Smooth muscle cell (in vitro differentiated cells): ENCODE results near the gene S100A1. TPM values are rescaled to one million over a fixed set of nuclear protein-coding genes. Genes with fewer than 3 reads are reported as not detected.

Source experiments
- DNase-seq: peaks from one replicate; lab custom pipeline; 2025; ENCODE audit not compliant: unreplicated experiment; lab: John Stamatoyannopoulos, UW
- H2AFZ ChIP-seq: fragments of 200-600 bp; sonication (generic); 2 replicates; pipeline ENCODE4 v1.6.0; 2016; ENCODE audit warnings: antibody characterized with exemption, low read depth, mild to moderate bottlenecking
- H3F3A ChIP-seq: fragments of 200-600 bp; sonication (generic); 2 replicates; pipeline ENCODE4 v1.6.0; 2017; ENCODE audit warnings: antibody characterized with exemption, low read depth
- H3K27ac ChIP-seq: fragments of 200-600 bp; sonication (generic); 2 replicates; pipeline ENCODE4 v1.5.1; 2016; ENCODE audit warnings: low read depth, mild to moderate bottlenecking
- H3K27me3 ChIP-seq: fragments of 200-600 bp; sonication (generic); 2 replicates; pipeline ENCODE4 v1.6.1; 2016; ENCODE audit warnings: low read depth, mild to moderate bottlenecking
- H3K36me3 ChIP-seq: fragments of 200-600 bp; sonication (generic); 2 replicates; pipeline ENCODE4 v1.5.1; 2016; ENCODE audit warnings: low read depth
- H3K4me1 ChIP-seq: fragments of 200-600 bp; sonication (generic); 2 replicates; pipeline ENCODE4 v1.5.1; 2016; ENCODE audit warnings: low read depth
- H3K4me2 ChIP-seq: fragments of 200-600 bp; sonication (generic); 2 replicates; pipeline ENCODE4 v1.6.0; 2016; ENCODE audit warnings: mild to moderate bottlenecking
- H3K4me3 ChIP-seq: fragments of 200-600 bp; sonication (generic); 2 replicates; pipeline ENCODE4 v1.5.1; 2016; ENCODE audit warnings: mild to moderate bottlenecking
- H3K79me2 ChIP-seq: fragments of 200-600 bp; sonication (generic); 2 replicates; pipeline ENCODE4 v1.6.0; 2016; ENCODE audit warnings: low read depth, mild to moderate bottlenecking
- H3K9ac ChIP-seq: fragments of 200-600 bp; sonication (generic); 2 replicates; pipeline ENCODE4 v1.6.0; 2016; ENCODE audit warnings: low read depth
- H3K9me3 ChIP-seq: fragments of 200-600 bp; sonication (generic); replicated peaks from 2 replicates; pipeline ENCODE4 v1.5.1; 2016; ENCODE audit warnings: low read depth
- H4K20me1 ChIP-seq: fragments of 200-600 bp; sonication (generic); 2 replicates; pipeline ENCODE4 v1.6.0; 2016; ENCODE audit warnings: low read depth
- CTCF ChIP-seq: fragments of 200-600 bp; sonication (generic); IDR thresholded peaks from 2 replicates; pipeline ENCODE4 v1.5.1; 2017; ENCODE audit warnings: borderline replicate concordance, mild to moderate bottlenecking, antibody characterized with exemption; ENCODE audit not compliant: insufficient read depth, poor library complexity, severe bottlenecking
- WGBS: methylation state at CpG from one replicate; pipeline ENCODE4 v1.1.7; 2016; ENCODE audit warnings: low lambda C conversion rate; 5-methylcytosine and 5-hydroxymethylcytosine counted together
- polyA plus RNA-seq: library from polyadenylated mRNA; unstranded; fragments of >200 nt; fragmentation: Nextera tagmentation; extraction: Ambion mirVana; gene quantifications from 2 replicates; pipeline ENCODE4 v1.2.1, GENCODE V29; 2016
- total RNA-seq: library from RNA; depleted of rRNA; stranded (reverse); fragments of >200 nt; gene quantifications from 2 replicates; pipeline ENCODE4 v1.2.3, GENCODE V29; 2014

The S100A1 gene
- total and polyA plus RNA-seq, 2 experiments from 2014 or later = 1.0 to 8.3 TPM

DNA sequence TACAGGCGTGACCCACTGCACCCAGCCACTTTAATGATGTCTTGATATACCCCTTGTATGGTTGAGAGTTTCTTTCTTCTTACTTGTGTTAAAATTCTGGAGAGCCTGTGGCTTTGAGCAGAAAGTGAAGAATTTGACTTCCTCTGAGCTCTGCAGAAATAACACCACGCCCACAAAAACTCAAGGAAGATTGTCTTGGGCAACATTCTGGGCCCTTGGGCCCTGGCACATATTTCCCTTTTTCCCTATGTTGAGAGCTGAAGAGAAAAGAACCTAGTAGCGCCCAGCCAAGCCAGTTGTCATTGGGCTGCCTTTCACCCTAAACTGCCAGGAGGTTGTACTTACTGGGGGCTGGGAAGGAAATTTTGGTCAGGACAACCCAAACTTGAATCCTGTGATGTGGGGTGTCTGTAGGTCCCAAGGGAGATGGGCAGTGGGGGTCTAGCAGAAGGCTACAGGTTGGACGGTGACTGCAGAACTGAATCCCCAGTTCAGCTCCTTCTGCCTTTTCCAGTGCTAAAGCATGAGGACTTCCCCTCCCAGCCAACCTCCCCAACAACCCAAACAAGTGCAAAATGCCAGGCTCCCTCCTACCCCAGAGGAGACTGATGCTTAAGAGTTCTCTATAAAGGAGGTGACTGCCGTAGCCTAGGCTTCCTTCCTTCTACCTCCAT, 18.6 kb downstream of the S100A1 start:
- no peak overlapping the region for H2AFZ ChIP-seq
- peaks cover 21% of the 10 kb centered on the region for H3K36me3 ChIP-seq
- DNase-seq = no peak
- H3K27me3 ChIP-seq = no peaks in the 10 kb centered on the region
- no peak overlapping the region for H3K4me2 ChIP-seq
- H3K4me3 ChIP-seq = no peak overlapping the region
- no peak for TF ChIP-seq CTCF
- 91% methylated on average over 5 of the region's 5 CpGs for WGBS
- peaks cover 26% of the 10 kb centered on the region for H4K20me1 ChIP-seq
- H3K79me2 ChIP-seq = peaks cover 6% of the 10 kb centered on the region
- H3F3A ChIP-seq = peaks cover 28% of the 10 kb centered on the region
- no peak overlapping the region for H3K9ac ChIP-seq
- no peaks in the 10 kb centered on the region for H3K9me3 ChIP-seq
- H3K27ac ChIP-seq = no peak overlapping the region
- H3K4me1 ChIP-seq = no peaks in the 10 kb centered on the region

- H3K27me3 ChIP-seq = no peaks in the 10 kb centered on the region
- peaks cover 20% of the 10 kb centered on the region for H3K36me3 ChIP-seq
- no peak overlapping the region for H2AFZ ChIP-seq
- no peak for DNase-seq
- H3K4me1 ChIP-seq = no peaks in the 10 kb centered on the region
- H3F3A ChIP-seq = peaks cover 28% of the 10 kb centered on the region
- H3K9me3 ChIP-seq = no peaks in the 10 kb centered on the region
- H3K9ac ChIP-seq = no peak overlapping the region
- no peak overlapping the region for H3K4me3 ChIP-seq
- no peak for TF ChIP-seq CTCF
- peaks cover 21% of the 10 kb centered on the region for H4K20me1 ChIP-seq
- 77% methylated on average over 2 of the region's 2 CpGs for WGBS
- peaks cover under 1% of the 10 kb centered on the region for H3K79me2 ChIP-seq
- H3K4me2 ChIP-seq = no peak overlapping the region
- no peak overlapping the region for H3K27ac ChIP-seq
Observed at GRCh38 chr1:153647346-153647714, 19.1 kb downstream of the S100A1 start.

- H3K27me3 ChIP-seq = no peaks in the 10 kb centered on the region
- peaks cover 13% of the 10 kb centered on the region for H4K20me1 ChIP-seq
- no peak overlapping the region for H3K4me2 ChIP-seq
- H3K4me3 ChIP-seq = no peak overlapping the region
- H3K9me3 ChIP-seq = no peaks in the 10 kb centered on the region
- H3F3A ChIP-seq = peaks cover 26% of the 10 kb centered on the region
- 92% methylated on average over 10 of the region's 10 CpGs for WGBS
- peaks cover 14% of the 10 kb centered on the region for H3K36me3 ChIP-seq
- no peaks in the 10 kb centered on the region for H3K79me2 ChIP-seq
- H3K27ac ChIP-seq = no peak overlapping the region
- no peak for TF ChIP-seq CTCF
- H2AFZ ChIP-seq = no peak overlapping the region
- no peak overlapping the region for H3K9ac ChIP-seq
- no peaks in the 10 kb centered on the region for H3K4me1 ChIP-seq
- no peak for DNase-seq
Observed at GRCh38 chr1:153648000-153648643, 19.9 kb downstream of the S100A1 start.
